ENCODE data around the gene BLOC1S3.
A peak's percentile ranks its signal among the peaks of the same experiment; 100 is the strongest.

Gene BLOC1S3

GRCh38 chr19:45175515-45176345, 2.9 kb upstream of the BLOC1S3 start:
- no peak for TF ChIP-seq CTCF (conservative IDR thresholded peaks at IDR 0.05; ENCODE audit: low read depth, low read length)
- H3K4me3 ChIP-seq (ENCODE audit: low read length), result no peak overlapping the region
- DNase-seq (ENCODE audit: low read depth), result no peak

- no peak for TF ChIP-seq CTCF (conservative IDR thresholded peaks at IDR 0.05; ENCODE audit: low read depth, low read length)
- DNase-seq (ENCODE audit: low read depth), result no peak
- peak within 1 kb of the TSS; percentile 97 for H3K4me3 ChIP-seq (ENCODE audit: low read length)
Measured at GRCh38 chr19:45177817-45178261, 745 bp upstream of the BLOC1S3 start, which contains the start of gene TRAPPC6A. Gene TRAPPC6A (minus strand): TSS chr19:45178237. CDS start chr19:45178218, 19 bp downstream.

DNA sequence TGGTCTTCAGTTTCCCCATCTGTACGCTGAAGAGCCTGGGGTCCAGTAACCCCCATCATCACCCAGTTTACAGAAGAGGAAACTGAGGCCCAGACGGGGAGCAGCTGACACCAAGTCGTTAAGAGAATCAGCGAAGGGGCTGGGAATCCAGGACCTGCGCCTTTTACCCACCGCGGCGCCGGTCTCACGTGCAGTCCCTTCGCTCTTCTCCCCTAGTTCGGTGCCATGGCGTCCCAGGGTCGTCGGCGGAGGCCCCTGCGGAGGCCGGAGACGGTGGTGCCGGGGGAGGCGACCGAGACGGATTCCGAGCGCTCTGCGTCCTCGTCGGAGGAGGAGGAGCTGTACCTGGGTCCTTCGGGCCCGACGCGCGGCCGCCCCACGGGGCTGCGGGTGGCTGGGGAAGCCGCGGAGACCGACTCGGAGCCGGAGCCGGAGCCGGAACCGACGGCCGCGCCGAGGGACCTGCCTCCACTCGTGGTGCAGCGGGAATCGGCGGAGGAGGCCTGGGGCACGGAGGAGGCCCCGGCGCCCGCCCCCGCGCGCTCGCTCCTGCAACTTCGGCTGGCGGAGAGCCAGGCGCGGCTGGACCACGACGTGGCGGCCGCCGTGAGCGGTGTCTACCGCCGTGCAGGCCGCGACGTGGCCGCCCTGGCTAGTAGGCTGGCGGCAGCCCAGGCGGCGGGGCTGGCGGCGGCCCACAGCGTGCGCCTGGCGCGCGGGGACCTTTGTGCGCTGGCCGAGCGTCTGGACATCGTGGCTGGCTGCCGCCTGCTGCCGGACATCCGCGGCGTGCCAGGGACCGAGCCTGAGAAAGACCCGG, 698 bp downstream of the BLOC1S3 start:
- peak overlapping the region; percentile 97 for H3K4me3 ChIP-seq (ENCODE audit: low read length)
- no peak for TF ChIP-seq CTCF (conservative IDR thresholded peaks at IDR 0.05; ENCODE audit: low read depth, low read length)
- no peak for DNase-seq (ENCODE audit: low read depth)

DNA sequence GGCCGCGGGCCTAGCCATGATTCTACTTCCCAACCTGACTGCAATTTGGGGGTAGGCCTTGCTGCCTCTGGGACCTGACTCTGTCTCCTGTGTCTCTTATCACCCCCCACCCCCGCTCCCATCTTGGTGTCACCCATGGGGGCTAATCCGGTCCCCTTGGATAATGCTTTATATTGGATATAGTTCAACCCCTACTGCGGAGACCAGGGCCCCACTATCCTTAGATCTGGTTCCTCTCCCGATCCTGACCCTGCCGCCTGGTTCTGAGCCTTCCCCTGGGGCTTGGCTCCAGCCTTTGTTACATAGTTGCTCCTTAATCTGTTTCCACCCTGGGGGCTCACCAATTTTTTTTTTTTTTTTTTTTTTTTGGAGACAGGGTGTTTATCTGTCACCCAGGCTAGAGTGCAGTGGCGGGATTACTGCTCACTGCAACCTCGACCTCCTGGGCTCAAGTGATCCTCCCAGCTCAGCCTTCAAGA, 1.3 kb downstream of the BLOC1S3 start:
- TF ChIP-seq CTCF (conservative IDR thresholded peaks at IDR 0.05; ENCODE audit: low read depth, low read length), result no peak
- no peak for DNase-seq (ENCODE audit: low read depth)
- peak overlapping the region; percentile 97 for H3K4me3 ChIP-seq (ENCODE audit: low read length)

GRCh38 chr19:45180936-45181335, 2.4 kb downstream of the BLOC1S3 start:
- DNase-seq (ENCODE audit: low read depth), result no peak
- H3K4me3 ChIP-seq (ENCODE audit: low read length), result no peak overlapping the region
- no peak for TF ChIP-seq CTCF (conservative IDR thresholded peaks at IDR 0.05; ENCODE audit: low read depth, low read length)

DNA sequence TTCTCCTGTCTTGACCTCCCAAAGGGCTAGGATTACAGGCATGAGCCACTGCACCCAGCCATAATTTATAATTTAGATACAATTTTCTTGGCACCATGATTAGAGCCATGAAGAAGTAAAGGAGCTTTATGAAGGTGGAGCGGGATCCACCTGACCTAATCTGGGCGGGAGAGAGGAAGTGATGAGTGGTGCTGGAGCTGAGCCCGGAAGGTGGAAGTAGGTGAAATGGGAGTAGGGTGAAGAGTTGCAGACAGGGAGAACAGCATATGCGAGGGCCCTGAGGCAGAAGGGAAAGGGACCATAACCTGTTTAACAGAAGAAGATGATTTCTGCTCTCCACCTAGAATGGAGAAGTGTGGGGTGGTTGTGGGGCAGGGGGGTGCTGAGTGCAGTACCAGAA, 4.2 kb downstream of the BLOC1S3 start:
- no peak for DNase-seq (ENCODE audit: low read depth)
- TF ChIP-seq CTCF (conservative IDR thresholded peaks at IDR 0.05; ENCODE audit: low read depth, low read length), result no peak
- no peak overlapping the region for H3K4me3 ChIP-seq (ENCODE audit: low read length)
